GM23338 (cell line): Measurements from ENCODE around the gene OTUB1.

Experiments used
- CREB1 ChIP-seq: fragments of 250-450 bp; sonication (Bioruptor Pico); IDR thresholded peaks from 2 replicates; pipeline ENCODE4 v1.5.0; 2020; ENCODE audit warnings: low read depth, mild to moderate bottlenecking, moderate library complexity
- EZH2 ChIP-seq: fragments of 200-600 bp; sonication (generic); IDR thresholded peaks from one replicate; pipeline ENCODE4 v1.8.0; 2017; ENCODE audit warnings: antibody characterized with exemption, mild to moderate bottlenecking, low read depth; ENCODE audit not compliant: unreplicated experiment
- JUNB ChIP-seq: IDR thresholded peaks from one replicate; pipeline ENCODE4 v1.6.1; 2016; ENCODE audit warnings: antibody characterized with exemption; ENCODE audit not compliant: unreplicated experiment
- POLR2AphosphoS5 ChIP-seq: IDR thresholded peaks from 2 replicates; pipeline ENCODE4 v1.6.1; 2016; ENCODE audit warnings: antibody characterized with exemption, low read depth
- ZNF114 ChIP-seq: fragments of 250-450 bp; sonication (Bioruptor Pico); IDR thresholded peaks from 2 replicates; pipeline ENCODE4 v1.5.0; 2020; ENCODE audit warnings: mild to moderate bottlenecking, moderate library complexity
- TF ChIP-seq, protein P1 (sequence below), 2 experiments: fragments of 200-600 bp in 1 of 2; sonication (generic) in 1 of 2; conservative IDR thresholded peaks; 2 replicates each; pipeline versions ENCODE4 v1.5.1 to v1.6.1; 2016 to 2017; ENCODE audit warnings: antibody characterized with exemption in 2 of 2, low read depth in 2 of 2, mild to moderate bottlenecking in 2 of 2, moderate library complexity in 1 of 2
- TF ChIP-seq, protein P2 (sequence below): IDR thresholded peaks from one replicate; pipeline ENCODE4 v1.6.1; 2018; ENCODE audit warnings: antibody characterized with exemption; ENCODE audit not compliant: unreplicated experiment

DNA sequence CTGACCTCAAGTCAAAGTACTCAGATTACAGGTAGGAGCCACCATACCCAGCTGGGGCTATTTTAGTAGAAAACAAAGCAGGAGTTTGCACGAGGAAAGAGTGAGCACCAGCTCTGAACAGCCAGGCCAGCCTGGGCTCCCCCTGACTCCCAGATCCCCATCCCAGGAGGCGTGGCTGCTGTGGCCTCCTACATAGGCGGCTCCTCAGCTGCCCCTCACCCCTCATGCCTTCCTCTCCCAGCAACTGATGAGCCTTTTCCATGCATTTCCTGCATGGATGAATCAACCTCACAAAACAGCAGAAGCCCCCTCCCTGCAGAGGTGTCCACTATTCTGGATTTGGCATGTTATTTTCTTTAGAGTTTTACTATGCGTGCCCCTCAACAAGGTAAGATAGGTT is 39.0 kb downstream of the OTUB1 start:
- TF ChIP-seq, protein P1, sequence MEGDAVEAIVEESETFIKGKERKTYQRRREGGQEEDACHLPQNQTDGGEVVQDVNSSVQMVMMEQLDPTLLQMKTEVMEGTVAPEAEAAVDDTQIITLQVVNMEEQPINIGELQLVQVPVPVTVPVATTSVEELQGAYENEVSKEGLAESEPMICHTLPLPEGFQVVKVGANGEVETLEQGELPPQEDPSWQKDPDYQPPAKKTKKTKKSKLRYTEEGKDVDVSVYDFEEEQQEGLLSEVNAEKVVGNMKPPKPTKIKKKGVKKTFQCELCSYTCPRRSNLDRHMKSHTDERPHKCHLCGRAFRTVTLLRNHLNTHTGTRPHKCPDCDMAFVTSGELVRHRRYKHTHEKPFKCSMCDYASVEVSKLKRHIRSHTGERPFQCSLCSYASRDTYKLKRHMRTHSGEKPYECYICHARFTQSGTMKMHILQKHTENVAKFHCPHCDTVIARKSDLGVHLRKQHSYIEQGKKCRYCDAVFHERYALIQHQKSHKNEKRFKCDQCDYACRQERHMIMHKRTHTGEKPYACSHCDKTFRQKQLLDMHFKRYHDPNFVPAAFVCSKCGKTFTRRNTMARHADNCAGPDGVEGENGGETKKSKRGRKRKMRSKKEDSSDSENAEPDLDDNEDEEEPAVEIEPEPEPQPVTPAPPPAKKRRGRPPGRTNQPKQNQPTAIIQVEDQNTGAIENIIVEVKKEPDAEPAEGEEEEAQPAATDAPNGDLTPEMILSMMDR (conservative IDR thresholded peaks at IDR 0.05; ENCODE audit: low read depth in 2 of 2), result no peak
- TF ChIP-seq JUNB (no peak), ZNF114 (no peak), CREB1 (CRISPR knock-in tag) (no peak), EZH2 (no peak), POLR2AphosphoS5 (peak; percentile 23; the same call in 1 of the 2 replicates)
- TF ChIP-seq, protein P2, sequence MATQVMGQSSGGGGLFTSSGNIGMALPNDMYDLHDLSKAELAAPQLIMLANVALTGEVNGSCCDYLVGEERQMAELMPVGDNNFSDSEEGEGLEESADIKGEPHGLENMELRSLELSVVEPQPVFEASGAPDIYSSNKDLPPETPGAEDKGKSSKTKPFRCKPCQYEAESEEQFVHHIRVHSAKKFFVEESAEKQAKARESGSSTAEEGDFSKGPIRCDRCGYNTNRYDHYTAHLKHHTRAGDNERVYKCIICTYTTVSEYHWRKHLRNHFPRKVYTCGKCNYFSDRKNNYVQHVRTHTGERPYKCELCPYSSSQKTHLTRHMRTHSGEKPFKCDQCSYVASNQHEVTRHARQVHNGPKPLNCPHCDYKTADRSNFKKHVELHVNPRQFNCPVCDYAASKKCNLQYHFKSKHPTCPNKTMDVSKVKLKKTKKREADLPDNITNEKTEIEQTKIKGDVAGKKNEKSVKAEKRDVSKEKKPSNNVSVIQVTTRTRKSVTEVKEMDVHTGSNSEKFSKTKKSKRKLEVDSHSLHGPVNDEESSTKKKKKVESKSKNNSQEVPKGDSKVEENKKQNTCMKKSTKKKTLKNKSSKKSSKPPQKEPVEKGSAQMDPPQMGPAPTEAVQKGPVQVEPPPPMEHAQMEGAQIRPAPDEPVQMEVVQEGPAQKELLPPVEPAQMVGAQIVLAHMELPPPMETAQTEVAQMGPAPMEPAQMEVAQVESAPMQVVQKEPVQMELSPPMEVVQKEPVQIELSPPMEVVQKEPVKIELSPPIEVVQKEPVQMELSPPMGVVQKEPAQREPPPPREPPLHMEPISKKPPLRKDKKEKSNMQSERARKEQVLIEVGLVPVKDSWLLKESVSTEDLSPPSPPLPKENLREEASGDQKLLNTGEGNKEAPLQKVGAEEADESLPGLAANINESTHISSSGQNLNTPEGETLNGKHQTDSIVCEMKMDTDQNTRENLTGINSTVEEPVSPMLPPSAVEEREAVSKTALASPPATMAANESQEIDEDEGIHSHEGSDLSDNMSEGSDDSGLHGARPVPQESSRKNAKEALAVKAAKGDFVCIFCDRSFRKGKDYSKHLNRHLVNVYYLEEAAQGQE, result no peak
